IgD-negative memory B cell (primary cell): ENCODE measurements around the gene SZT2. TPM values are rescaled to one million over a fixed set of nuclear protein-coding genes. Genes with fewer than 3 reads are reported as not detected.
"Not testable (repeated sequence)": the region's sequence is repeated elsewhere in the genome, so short reads cannot be mapped to it uniquely, and the experiment has no call there.

ENCODE experiments used
- H3K27ac Mint-ChIP-seq, 3 donors: one replicate each; pipeline ENCODE4 v1.8.0; 2020 to 2022; ENCODE audit warnings: mild to moderate bottlenecking in 3 of 3, mixed read lengths in 3 of 3, moderate library complexity in 1 of 3
- H3K27me3 Mint-ChIP-seq: one replicate; pipeline ENCODE4 v1.8.0; 2021; ENCODE audit warnings: mixed read lengths
- H3K36me3 Mint-ChIP-seq: one replicate; pipeline ENCODE4 v1.8.0; 2020; ENCODE audit warnings: mild to moderate bottlenecking, mixed read lengths
- H3K4me1 Mint-ChIP-seq, 3 donors: one replicate each; pipeline ENCODE4 v1.8.0; 2020 to 2022; ENCODE audit warnings: mixed read lengths in 3 of 3, mild to moderate bottlenecking in 1 of 3
- H3K4me3 Mint-ChIP-seq, 4 donors: one replicate each; pipeline ENCODE4 v1.8.0; 2020 to 2022; ENCODE audit warnings: mild to moderate bottlenecking in 4 of 4, mixed read lengths in 4 of 4, moderate library complexity in 3 of 4
- H3K9me3 Mint-ChIP-seq, 3 donors: one replicate each; pipeline ENCODE4 v1.8.0; 2020 to 2021; ENCODE audit warnings: mixed read lengths in 3 of 3, mild to moderate bottlenecking in 1 of 3
- polyA plus RNA-seq: library from polyadenylated mRNA; unstranded; fragments of 300-500 nt; fragmentation: Illumina TruSeq; gene quantifications from one replicate; pipeline ENCODE4 v1.2.3, GENCODE V29; 2021

SZT2 gene
- polyA plus RNA-seq, 1 donor from 2014 or later, result 8.0 TPM

DNA sequence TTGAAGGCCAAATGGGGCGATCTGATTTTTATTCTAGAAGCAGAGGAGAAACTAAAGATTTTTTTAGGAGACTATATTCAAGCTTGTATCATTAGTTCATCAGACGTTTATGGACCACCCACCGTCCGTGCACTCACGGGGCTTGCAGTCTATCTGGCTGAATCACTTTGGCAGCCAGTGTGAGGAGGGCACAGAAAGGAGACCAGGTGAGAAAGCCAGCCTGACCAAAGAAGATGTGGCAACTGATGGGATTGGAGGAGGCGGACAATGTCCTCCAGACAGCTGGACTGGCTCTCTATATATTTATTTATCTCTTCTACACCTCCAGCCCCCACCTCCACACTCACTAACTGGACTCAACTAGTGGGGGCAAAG is 21.1 kb upstream of the SZT2 start:
- H3K27me3 Mint-ChIP-seq, result no peaks in the 10 kb centered on the region
- H3K9me3 Mint-ChIP-seq, result no peaks in the 10 kb centered on the region
- no peaks in the 10 kb centered on the region for H3K36me3 Mint-ChIP-seq
- peak overlapping the region; percentile 79 to 92 (median 89) for H3K27ac Mint-ChIP-seq
- peak overlapping the region; percentile 87 to 99 (median 92) for H3K4me3 Mint-ChIP-seq
- peaks cover 23 to 24% (median 24%) of the 10 kb centered on the region in 3 donors for H3K4me1 Mint-ChIP-seq

DNA sequence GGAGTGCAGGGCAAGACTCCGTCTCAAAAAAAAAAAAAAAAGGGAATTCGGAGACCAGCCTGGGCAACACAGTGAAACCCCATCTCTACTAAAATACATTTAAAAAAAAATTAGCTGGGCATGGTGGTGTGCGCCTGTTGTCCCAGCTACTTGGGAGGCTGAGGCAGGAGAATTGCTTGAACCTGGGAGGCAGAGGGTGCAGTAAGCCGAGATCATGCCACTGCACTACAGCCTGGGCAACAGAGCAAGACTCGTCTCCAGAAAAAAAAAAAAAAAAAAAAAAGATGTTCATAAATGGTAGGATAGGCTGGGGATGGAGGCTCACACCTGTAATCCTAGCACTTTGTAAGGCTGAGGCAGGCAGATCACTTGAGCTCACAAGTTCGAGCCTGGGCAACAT is 19.9 kb upstream of the SZT2 start:
- not testable (repeated sequence) for H3K27ac Mint-ChIP-seq, H3K4me3 Mint-ChIP-seq, H3K9me3 Mint-ChIP-seq, H3K27me3 Mint-ChIP-seq, H3K36me3 Mint-ChIP-seq
- peaks cover 23 to 24% (median 24%) of the 10 kb centered on the region in 3 donors for H3K4me1 Mint-ChIP-seq

DNA sequence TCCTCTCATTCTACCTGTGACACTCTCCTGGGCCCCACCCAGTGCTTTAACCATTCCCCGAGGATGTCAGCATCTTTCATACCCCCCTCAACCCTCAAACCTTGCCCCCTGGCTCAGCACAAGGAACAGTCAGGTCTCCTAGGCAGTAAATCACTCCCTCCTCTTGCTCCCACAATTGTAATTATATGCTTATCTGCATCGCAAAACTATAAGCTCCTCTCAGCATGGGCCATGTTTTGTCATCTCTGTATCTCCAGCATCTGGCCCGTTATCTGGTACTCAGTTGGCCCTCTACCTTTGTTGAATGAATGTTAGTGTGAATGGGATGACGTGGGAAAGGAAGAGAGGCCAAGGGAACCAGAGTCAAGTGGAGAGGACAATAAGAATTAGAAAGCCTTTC is 19.1 kb upstream of the SZT2 start:
- H3K4me3 Mint-ChIP-seq, result peak overlapping the region in 2 of 4 donors; percentile 34 to 44
- H3K9me3 Mint-ChIP-seq, result no peaks in the 10 kb centered on the region
- H3K27me3 Mint-ChIP-seq, result no peaks in the 10 kb centered on the region
- peaks cover 20 to 23% (median 21%) of the 10 kb centered on the region in 3 donors for H3K4me1 Mint-ChIP-seq
- H3K36me3 Mint-ChIP-seq, result no peaks in the 10 kb centered on the region
- H3K27ac Mint-ChIP-seq, result peak overlapping the region in 2 of 3 donors; percentile 71 to 78

DNA sequence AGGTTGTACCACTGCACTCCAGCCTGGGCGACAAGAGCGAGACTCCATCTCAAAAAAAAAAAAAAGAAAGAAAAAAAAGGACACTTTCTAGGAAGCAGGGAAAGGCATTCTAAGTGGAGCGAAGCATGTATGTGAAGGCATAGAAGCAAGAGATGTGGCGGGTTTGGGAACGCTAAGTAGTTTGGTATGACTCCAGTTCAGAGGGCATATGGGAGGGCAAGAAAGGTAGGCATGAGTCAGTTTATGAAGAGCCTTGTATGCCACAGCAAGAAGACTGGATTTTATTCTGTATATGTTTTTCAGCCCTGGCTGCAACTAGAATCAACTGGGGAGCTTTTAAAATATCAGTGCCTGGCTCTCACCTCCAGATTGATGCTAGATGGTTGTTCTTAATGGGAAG is 17.5 kb upstream of the SZT2 start:
- no peaks in the 10 kb centered on the region for H3K9me3 Mint-ChIP-seq
- H3K4me3 Mint-ChIP-seq, result no peak overlapping the region
- no peaks in the 10 kb centered on the region for H3K36me3 Mint-ChIP-seq
- no peak overlapping the region for H3K27ac Mint-ChIP-seq
- no peaks in the 10 kb centered on the region for H3K27me3 Mint-ChIP-seq
- H3K4me1 Mint-ChIP-seq, result peaks cover 14 to 20% (median 19%) of the 10 kb centered on the region in 3 donors

DNA sequence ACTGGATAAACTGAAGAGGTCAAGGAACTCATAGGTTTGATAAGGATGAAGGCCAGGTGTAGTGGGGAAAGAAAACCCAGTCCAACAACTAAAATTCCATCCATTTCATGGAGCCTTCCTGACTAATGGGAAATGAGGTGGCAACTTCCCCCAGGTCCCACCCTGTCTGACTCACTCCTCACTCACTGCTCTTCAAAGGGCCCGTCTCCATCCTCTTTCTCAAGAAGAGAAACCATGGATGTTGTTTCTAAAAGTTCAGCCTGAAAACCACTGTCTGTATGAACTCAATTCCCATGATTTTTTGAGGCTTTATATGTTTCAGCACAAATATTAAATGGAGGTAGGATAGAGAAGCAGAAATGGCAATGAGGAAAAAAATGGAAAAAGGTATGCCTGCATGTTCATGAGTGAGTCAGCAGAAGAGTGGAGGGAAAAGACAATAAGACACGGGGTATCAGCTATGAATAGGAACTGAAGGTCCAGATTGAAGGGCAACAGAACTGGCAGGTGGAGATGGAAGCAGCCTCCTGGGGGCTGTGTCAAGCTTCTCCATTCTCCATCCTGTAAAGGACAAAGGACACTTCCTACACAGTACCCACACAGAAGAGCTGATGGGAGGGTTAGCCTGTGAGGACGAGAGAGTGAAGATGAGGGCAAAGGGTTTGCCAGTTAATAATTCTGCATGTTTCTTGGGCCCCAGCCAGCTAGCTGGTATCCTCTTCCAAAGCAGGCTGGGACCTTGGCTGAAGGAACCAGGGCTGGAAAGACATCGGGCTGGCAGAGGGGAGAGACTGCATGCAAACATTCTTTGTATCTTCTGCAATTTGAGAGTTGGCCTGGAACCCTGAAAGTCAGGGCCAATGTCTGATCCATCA is 16.4 kb upstream of the SZT2 start:
- Mint-ChIP-seq H3K27ac (no peak overlapping the region), H3K36me3 (no peaks in the 10 kb centered on the region), H3K4me1 (peaks cover 14 to 20% (median 18%) of the 10 kb centered on the region in 3 donors), H3K4me3 (no peak overlapping the region), H3K9me3 (no peaks in the 10 kb centered on the region), H3K27me3 (no peaks in the 10 kb centered on the region)

DNA sequence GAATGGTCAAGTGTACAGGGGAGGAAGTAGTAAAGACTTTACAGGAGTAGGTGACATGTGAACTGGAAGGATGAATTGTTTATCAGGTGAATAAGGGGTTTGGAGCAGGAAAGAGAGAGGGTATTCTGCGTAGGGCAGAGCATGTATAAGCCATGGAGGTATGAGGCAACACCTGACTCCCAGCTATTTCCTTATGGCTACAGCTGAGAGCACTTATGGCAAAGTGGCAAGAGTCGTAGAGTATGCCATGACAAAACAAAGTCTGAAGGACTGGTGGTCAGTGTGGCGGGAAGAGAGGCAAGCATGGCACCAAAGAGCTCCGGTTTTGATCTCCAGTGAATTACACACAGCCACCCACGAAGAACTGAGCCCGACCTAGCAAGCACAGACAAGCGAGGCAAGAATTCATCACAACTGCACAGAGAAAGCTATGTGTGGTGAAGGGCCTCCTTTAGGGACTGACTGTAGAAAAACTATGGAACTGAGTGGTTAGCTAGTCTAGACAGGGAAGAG is 12.9 kb upstream of the SZT2 start:
- Mint-ChIP-seq H3K4me3 (no peak overlapping the region), H3K27ac (no peak overlapping the region)

DNA sequence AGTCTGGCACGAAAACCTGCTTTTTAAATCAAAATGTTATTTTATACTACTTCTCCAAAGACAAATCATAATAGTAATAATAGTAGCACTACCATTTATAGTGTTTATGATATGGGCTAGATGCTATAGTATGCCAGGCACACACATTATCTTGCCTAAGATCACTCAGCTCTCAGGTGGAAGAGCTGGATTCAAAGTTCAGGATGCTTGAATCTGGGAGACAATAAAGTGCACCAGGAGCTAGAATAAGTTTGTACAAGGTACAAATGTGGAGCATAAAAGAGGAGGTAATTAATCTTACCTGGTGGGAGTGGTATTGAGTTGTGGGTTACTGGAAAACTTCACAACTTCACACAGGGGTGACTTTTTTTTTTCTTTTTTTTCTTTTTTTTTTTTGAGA is 11.9 kb upstream of the SZT2 start:
- Mint-ChIP-seq H3K27me3 (no peaks in the 10 kb centered on the region), H3K4me1 (peaks cover 0 to 6% (median 3%) of the 10 kb centered on the region in 3 donors), H3K9me3 (no peaks in the 10 kb centered on the region), H3K4me3 (no peak overlapping the region), H3K27ac (no peak overlapping the region), H3K36me3 (peaks cover 2% of the 10 kb centered on the region)

More for the DNA sequence above, 12.9 kb upstream of the SZT2 start:
- Mint-ChIP-seq H3K9me3 (no peaks in the 10 kb centered on the region), H3K4me1 (peaks cover 0 to 5% (median 3%) of the 10 kb centered on the region in 3 donors), H3K36me3 (no peaks in the 10 kb centered on the region), H3K27me3 (no peaks in the 10 kb centered on the region)

DNA sequence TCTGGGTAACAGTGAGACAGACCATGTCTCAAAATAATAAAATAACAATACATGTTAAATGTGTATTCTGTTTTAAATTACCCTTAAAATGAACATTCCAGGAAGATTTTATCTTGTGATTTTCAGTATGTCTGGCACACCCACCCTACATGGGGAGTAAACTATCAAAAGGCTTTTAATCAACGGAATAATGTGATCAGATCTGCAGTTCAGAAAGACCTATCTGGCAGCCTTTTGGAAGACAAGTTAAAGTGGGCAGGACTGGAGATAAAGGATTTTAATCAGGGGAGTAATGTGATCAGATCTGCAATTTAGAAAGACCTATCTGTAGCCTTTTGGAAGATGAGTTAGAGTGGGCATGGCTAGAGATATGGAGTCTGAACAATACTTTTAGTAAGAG is 10.2 kb upstream of the SZT2 start:
- Mint-ChIP-seq H3K36me3 (peaks cover 2% of the 10 kb centered on the region), H3K27ac (no peak overlapping the region), H3K4me1 (peaks cover 0 to 6% (median 3%) of the 10 kb centered on the region in 3 donors), H3K27me3 (no peaks in the 10 kb centered on the region), H3K9me3 (no peaks in the 10 kb centered on the region), H3K4me3 (no peak overlapping the region)

DNA sequence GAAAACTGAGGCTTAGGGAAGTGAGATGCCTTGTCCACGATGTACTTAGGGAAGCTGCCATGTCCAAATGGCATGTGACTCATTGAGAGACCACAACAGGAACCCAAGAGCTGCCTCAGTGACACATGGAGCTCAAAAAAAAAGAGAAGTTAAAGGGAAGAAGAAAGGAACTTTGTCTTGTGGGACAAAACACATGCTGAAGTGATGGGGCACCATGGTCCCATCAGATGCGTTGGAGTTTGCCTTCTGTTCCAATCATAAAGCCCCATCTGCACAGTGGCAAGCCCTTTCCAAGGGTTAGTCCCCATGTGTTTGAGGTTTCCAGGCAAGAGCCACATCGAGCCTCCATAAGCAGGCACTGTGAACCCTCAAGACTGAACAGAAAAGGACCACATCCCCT is 8.1 kb upstream of the SZT2 start:
- Mint-ChIP-seq H3K36me3 (peaks cover 2% of the 10 kb centered on the region), H3K27ac (peak overlapping the region in 1 of 3 donors; percentile 18), H3K4me3 (no peak overlapping the region), H3K27me3 (no peaks in the 10 kb centered on the region), H3K9me3 (no peaks in the 10 kb centered on the region), H3K4me1 (peaks cover 0 to 3% (median 2%) of the 10 kb centered on the region in 3 donors)

DNA sequence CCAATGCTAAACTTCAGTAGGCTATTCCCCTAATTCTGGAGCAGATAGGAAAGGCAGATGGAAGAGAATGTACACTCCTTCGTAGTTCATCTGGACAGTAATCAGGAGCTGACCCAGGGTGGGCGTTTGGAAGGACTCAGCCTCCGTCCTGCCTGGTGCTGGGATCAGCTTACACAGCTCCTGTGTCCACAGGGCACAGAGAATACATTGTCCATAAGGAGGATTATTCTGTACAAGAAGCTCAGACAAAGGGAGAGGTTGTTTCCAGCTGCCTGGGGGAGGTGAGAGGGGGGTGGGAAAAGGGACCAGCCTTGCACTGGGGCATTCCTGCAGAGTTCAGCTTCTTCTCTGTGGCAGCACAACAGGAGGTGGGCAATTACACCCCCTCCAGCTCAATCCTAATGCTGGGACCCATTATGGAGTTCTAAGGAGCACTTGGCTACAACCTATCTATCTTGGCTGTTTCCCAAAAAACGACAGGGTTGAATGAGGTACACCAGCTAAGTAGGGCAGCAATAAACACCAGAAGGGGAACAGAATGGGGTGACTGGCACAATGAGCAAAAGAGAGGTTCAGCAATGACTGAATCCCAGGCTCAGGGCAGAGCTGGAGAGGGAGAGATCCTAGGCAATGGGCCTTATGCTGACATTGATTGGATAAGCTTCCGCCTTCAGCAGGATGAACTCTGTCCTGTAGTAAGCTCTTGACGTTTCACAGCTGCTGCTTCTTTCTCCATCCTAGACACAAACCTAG is 7.5 kb upstream of the SZT2 start:
- no peak overlapping the region for H3K4me3 Mint-ChIP-seq
- H3K36me3 Mint-ChIP-seq, result peaks cover 2% of the 10 kb centered on the region
- peaks cover 0 to 3% (median 2%) of the 10 kb centered on the region in 3 donors for H3K4me1 Mint-ChIP-seq
- H3K27ac Mint-ChIP-seq, result peak overlapping the region in 1 of 3 donors; percentile 40
- H3K9me3 Mint-ChIP-seq, result no peaks in the 10 kb centered on the region
- H3K27me3 Mint-ChIP-seq, result no peaks in the 10 kb centered on the region

DNA sequence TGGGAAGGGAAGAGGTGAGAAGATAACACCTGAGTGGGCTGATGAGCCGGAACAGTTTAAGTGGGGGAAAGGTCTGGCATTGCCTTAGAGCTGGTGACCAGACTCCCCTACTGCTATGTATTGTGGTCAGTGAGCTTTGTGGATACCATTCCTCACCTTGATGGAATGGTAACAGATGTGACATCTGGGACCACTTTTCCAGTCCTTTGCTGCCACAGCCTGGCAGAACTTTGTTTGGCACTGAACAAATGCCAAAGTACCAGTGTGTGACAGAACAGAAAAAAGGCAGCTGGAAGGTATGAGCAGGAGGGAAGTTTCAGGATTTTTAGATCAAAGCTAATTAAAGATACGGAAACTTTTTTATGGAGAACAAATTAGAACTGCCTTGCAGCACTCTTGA is 6.2 kb upstream of the SZT2 start:
- Mint-ChIP-seq H3K27ac (peak overlapping the region in 1 of 3 donors; percentile 59), H3K27me3 (no peaks in the 10 kb centered on the region), H3K4me3 (peak overlapping the region in 1 of 4 donors; percentile 53), H3K9me3 (no peaks in the 10 kb centered on the region), H3K36me3 (peaks cover 2% of the 10 kb centered on the region), H3K4me1 (peaks cover under 1 to 10% (median 4%) of the 10 kb centered on the region in 3 donors)

DNA sequence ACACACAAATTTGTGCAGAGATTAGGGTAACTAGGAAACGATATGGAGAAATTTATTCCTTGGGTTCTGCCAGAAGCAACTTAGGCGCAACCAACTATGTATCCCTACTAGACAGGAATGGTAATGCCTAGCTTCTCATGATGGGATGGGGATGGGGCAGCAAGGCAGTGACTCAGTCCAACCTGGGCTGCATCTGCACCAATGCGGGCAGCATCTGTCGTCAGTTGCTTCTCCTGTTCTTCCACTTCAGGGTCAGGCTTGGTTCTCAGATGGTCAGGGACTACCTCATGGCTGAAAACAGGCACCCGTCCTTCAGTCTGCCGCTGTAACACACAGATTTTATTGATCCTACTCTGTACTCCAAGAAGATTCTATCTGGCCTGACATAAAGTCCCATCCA is 3.0 kb upstream of the SZT2 start:
- peaks cover 21 to 30% (median 25%) of the 10 kb centered on the region in 3 donors for H3K4me1 Mint-ChIP-seq
- H3K9me3 Mint-ChIP-seq, result no peaks in the 10 kb centered on the region
- H3K36me3 Mint-ChIP-seq, result peaks cover 2% of the 10 kb centered on the region
- H3K27me3 Mint-ChIP-seq, result no peaks in the 10 kb centered on the region
- H3K27ac Mint-ChIP-seq, result peak overlapping the region in 2 of 3 donors; percentile 13 to 69
- peak overlapping the region in 1 of 4 donors; percentile 97 for H3K4me3 Mint-ChIP-seq

DNA sequence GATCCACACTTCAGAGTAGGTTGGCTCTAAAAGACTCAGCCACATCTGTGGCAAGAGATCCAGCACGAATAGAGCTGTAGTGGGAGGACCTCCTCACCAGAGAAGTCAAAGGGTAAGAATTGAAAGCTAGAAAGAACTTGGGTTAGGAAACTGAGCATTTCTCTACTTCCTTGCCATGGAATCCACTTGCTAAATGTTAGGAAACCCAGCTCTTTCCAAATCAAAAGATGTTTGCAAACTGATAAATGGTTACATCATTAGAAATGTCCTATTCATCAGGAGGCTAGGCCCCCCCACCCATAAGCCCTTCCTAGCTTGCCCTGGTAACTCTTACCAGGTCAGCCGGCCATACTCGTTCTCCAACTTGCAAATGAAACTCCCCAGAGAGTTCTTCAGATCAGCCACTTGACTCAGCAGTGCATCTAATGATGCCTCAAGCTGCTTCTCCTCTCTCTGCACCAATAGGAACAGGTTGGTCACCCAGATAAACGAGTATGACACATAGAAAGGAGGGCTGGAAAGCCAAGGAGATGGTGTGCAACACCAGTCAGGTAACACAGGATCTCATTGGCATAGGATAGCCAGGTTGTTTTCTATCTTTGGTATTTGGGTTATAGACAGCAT is 1.6 kb upstream of the SZT2 start:
- Mint-ChIP-seq H3K4me3 (peak overlapping the region; percentile 97 to 100 (median 100)), H3K27me3 (no peaks in the 10 kb centered on the region), H3K27ac (peak overlapping the region; percentile 57 to 99 (median 63)), H3K9me3 (no peaks in the 10 kb centered on the region), H3K4me1 (peaks cover 27 to 36% (median 28%) of the 10 kb centered on the region in 3 donors), H3K36me3 (no peaks in the 10 kb centered on the region)

DNA sequence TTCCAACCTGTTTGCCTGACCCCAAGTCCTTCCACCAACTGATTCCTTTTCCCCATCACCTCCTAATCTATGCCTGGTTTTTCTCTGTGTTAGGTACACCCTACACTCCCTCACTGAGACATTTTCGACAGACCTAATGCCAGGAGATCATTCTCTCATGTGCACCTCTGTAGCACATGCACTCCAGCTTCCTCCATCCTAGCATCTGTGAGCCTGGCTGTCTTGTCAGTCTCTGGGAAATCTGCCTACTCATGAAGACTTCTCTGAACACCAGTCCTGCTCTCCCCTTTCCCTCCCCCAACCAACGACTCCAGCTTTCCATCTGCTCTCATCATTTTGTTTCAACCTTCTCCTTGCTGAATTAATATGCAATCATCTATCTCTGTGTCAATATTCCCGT is 1.1 kb upstream of the SZT2 start:
- no peaks in the 10 kb centered on the region for H3K36me3 Mint-ChIP-seq
- peak overlapping the region; percentile 97 to 100 (median 100) for H3K4me3 Mint-ChIP-seq
- H3K27me3 Mint-ChIP-seq, result no peaks in the 10 kb centered on the region
- H3K4me1 Mint-ChIP-seq, result peaks cover 30 to 41% (median 30%) of the 10 kb centered on the region in 3 donors
- H3K9me3 Mint-ChIP-seq, result no peaks in the 10 kb centered on the region
- H3K27ac Mint-ChIP-seq, result peak overlapping the region in 2 of 3 donors; percentile 63 to 99

DNA sequence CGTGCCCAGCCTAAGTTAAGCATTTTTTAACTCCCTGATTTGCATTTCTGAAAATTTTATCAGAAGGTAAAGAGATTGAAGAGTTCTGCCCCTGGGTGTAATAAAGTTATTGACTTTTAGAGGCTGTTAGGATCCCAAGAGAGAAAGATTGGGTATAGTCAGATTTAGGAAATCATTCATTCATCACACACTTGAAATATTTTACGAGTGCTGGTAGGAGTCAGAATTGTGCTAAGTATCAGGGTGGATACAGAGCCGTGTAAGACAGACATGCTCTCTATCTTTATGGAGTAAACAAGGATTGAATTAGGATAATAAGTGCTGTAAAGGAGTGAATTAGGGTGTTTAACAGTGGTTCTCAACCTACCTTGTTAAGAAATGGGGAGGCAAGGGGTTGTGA is 3.0 kb downstream of the SZT2 start:
- peak overlapping the region in 2 of 4 donors; percentile 49 to 60 for H3K4me3 Mint-ChIP-seq

More for the DNA sequence above, 3.0 kb downstream of the SZT2 start:
- peaks cover 35 to 42% (median 35%) of the 10 kb centered on the region in 3 donors for H3K4me1 Mint-ChIP-seq
- no peaks in the 10 kb centered on the region for H3K9me3 Mint-ChIP-seq
- H3K27me3 Mint-ChIP-seq, result no peaks in the 10 kb centered on the region
- peak overlapping the region; percentile 36 to 41 (median 37) for H3K27ac Mint-ChIP-seq
- peaks cover 3% of the 10 kb centered on the region for H3K36me3 Mint-ChIP-seq
